Dedifferentiated amniotic fluid mesenchymal stem cell (primary cell): Measurements from ENCODE around the gene NAGPA.

Experiments
- DNase-seq: peaks from one replicate; pipeline ENCODE4 v3.0.0-alpha.2; 2016; ENCODE audit errors: extremely low spot score

The NAGPA gene

GRCh38 chr16:5003211-5003610, 30.5 kb downstream of the NAGPA start:
- no peak for DNase-seq

GRCh38 chr16:5002699-5003143, 31.0 kb downstream of the NAGPA start:
- DNase-seq: no peak

GRCh38 chr16:5001986-5002385, 31.7 kb downstream of the NAGPA start:
- DNase-seq: no peak

GRCh38 chr16:5001571-5001970, 32.2 kb downstream of the NAGPA start:
- DNase-seq: no peak

GRCh38 chr16:5000573-5001001, 33.1 kb downstream of the NAGPA start:
- no peak for DNase-seq

- no peak for DNase-seq
These were observed 38.9 kb downstream of the NAGPA start for GRCh38 chr16:4994719-4995434.

GRCh38 chr16:4991754-4992153, 42.0 kb downstream of the NAGPA start:
- no peak for DNase-seq

GRCh38 chr16:4990415-4990814, 43.3 kb downstream of the NAGPA start:
- DNase-seq: no peak

- no peak for DNase-seq
These were observed 44.2 kb downstream of the NAGPA start for GRCh38 chr16:4989391-4990006.

- no peak for DNase-seq
These were observed 45.1 kb downstream of the NAGPA start for GRCh38 chr16:4988647-4989046.

GRCh38 chr16:4987580-4988374, 46.0 kb downstream of the NAGPA start:
- no peak for DNase-seq

- no peak for DNase-seq
These were observed 46.5 kb downstream of the NAGPA start for GRCh38 chr16:4987250-4987579.

GRCh38 chr16:4984174-4984990, 49.4 kb downstream of the NAGPA start:
- no peak for DNase-seq

- DNase-seq: no peak
These were observed 51.5 kb downstream of the NAGPA start for GRCh38 chr16:4982056-4982867.

- no peak for DNase-seq
These were observed 52.3 kb downstream of the NAGPA start for GRCh38 chr16:4981473-4981872.

- no peak for DNase-seq
These were observed 53.0 kb downstream of the NAGPA start for GRCh38 chr16:4980691-4981090.

- no peak for DNase-seq
These were observed 53.7 kb downstream of the NAGPA start for GRCh38 chr16:4979736-4980660.

GRCh38 chr16:4979164-4979563, 54.6 kb downstream of the NAGPA start:
- no peak for DNase-seq

- no peak for DNase-seq
These were observed 57.1 kb downstream of the NAGPA start for GRCh38 chr16:4976611-4977145.

GRCh38 chr16:4976079-4976478, 57.7 kb downstream of the NAGPA start:
- DNase-seq: no peak
